ENCODE measurements around the gene TSHZ2.

TSHZ2 gene, protein sequence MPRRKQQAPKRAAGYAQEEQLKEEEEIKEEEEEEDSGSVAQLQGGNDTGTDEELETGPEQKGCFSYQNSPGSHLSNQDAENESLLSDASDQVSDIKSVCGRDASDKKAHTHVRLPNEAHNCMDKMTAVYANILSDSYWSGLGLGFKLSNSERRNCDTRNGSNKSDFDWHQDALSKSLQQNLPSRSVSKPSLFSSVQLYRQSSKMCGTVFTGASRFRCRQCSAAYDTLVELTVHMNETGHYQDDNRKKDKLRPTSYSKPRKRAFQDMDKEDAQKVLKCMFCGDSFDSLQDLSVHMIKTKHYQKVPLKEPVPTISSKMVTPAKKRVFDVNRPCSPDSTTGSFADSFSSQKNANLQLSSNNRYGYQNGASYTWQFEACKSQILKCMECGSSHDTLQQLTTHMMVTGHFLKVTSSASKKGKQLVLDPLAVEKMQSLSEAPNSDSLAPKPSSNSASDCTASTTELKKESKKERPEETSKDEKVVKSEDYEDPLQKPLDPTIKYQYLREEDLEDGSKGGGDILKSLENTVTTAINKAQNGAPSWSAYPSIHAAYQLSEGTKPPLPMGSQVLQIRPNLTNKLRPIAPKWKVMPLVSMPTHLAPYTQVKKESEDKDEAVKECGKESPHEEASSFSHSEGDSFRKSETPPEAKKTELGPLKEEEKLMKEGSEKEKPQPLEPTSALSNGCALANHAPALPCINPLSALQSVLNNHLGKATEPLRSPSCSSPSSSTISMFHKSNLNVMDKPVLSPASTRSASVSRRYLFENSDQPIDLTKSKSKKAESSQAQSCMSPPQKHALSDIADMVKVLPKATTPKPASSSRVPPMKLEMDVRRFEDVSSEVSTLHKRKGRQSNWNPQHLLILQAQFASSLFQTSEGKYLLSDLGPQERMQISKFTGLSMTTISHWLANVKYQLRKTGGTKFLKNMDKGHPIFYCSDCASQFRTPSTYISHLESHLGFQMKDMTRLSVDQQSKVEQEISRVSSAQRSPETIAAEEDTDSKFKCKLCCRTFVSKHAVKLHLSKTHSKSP (N-terminal part only)

DNA sequence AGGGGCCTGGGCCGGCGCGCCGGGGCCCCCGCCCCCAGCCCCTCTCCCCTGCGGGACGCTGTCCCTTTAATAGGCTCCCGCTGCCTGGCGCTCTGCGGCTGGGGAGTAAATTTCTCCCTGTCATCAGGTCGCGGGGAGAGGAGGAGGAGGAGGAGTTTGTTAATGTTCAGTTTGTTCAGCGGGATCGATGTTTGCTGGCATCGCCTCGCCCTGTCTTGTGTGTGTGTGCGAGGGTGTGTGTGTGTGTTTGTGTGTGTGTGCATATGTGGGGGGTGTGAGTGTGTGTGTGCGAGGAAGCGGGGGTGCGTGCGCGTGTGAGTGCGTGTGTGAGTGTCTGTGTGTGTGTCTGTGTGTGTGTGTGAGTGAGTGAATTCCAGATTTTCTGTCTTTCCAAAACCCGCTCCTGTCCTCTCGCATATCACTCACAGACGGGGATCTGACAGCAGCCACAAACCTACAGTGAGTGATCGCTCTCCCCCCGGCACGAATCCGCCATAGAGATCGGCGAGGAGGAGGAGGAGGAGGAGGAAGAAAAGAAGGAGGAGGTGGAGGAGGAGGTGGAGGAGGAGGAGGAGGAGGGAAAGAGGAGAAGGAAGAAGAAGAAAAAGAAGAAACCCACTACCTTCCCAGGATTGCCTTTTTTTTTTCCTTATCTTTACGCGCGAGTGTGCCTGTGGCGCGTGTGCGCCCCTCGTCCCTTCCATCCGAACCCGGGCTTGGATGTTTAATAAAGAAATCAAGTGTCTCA, at the start of gene TSHZ2:
TSS of gene TSHZ2 (plus strand) at position 169 of the 748 bp plus-strand sequence. CDS start 936 bp downstream, outside the sequence.
- TF ChIP-seq RAD21 (IDR thresholded peaks at IDR 0.05; ENCODE audit: low read depth) (no peak), YY1 (IDR thresholded peaks at IDR 0.05; ENCODE audit: low read depth) (no peak), NFIC (IDR thresholded peaks at IDR 0.05) (no peak)

DNA sequence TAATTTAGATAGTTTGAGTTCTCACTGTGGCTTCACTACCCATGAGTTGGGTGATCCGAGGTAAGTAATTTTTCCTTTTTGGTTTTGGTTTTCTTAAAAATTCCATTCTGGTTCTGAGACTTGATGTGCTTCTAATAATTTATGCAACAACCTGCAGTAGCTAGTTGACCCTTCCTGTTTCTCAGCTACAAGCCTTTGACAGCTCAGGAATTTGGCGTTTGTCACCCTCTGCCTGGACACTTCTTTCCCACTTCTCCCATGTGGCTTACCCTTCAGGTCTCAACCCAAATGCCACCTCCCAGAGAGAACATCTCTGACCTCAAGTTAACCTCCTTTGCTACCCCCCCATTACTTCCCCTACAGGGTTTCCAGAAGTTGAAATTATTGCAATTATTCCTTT, 49.7 kb upstream of the TSHZ2 start:
- TF ChIP-seq, protein P1, sequence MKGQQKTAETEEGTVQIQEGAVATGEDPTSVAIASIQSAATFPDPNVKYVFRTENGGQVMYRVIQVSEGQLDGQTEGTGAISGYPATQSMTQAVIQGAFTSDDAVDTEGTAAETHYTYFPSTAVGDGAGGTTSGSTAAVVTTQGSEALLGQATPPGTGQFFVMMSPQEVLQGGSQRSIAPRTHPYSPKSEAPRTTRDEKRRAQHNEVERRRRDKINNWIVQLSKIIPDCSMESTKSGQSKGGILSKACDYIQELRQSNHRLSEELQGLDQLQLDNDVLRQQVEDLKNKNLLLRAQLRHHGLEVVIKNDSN (IDR thresholded peaks at IDR 0.05) = no peak
- TF ChIP-seq RAD21 (IDR thresholded peaks at IDR 0.05; ENCODE audit: low read depth) = no peak
- no peak for TF ChIP-seq YY1 (IDR thresholded peaks at IDR 0.05; ENCODE audit: low read depth)

DNA sequence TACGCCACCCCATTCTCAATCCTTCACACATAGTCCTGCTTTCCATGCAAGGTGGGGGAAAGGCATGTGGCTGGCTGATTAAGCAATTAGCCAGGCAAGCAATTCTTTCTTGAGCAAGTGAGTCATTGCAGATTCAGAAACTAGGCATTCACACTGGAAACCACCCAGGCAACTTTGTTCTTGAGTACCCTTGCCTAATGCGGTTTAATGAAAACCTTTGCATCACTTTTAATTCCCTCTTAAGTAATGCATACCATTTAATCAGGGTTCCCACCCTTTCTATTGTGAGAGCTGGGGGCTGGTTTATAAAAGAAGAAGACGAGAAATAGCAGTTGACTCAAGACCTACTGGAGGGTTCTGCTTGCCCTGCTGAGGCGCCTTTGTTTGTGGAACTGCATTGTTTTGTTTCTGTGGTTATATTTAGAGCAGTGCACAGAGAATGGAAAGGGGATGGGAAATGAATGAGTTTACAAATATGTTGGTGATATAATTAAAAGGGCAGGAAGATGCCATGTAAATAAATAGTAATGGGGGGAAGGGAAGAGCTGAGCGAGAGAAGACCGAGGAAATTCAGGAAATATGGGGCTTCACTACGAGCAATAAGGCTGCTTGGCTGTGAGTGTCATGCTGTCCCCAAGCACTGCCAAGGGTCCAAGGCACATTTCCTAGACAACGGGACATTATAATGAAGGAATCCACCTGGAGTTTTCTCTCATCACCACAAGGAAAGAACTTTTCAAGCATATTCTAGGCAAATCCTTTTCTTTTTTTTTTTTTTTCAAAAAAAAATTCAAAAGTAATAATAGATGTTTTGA, 48.8 kb upstream of the TSHZ2 start:
- TF ChIP-seq ZBTB7A (IDR thresholded peaks at IDR 0.05; ENCODE audit: low read depth) (no peak), CEBPB (IDR thresholded peaks at IDR 0.05) (no peak), TAF1 (IDR thresholded peaks at IDR 0.05; ENCODE audit: low read depth) (no peak)
- TF ChIP-seq, protein P2, sequence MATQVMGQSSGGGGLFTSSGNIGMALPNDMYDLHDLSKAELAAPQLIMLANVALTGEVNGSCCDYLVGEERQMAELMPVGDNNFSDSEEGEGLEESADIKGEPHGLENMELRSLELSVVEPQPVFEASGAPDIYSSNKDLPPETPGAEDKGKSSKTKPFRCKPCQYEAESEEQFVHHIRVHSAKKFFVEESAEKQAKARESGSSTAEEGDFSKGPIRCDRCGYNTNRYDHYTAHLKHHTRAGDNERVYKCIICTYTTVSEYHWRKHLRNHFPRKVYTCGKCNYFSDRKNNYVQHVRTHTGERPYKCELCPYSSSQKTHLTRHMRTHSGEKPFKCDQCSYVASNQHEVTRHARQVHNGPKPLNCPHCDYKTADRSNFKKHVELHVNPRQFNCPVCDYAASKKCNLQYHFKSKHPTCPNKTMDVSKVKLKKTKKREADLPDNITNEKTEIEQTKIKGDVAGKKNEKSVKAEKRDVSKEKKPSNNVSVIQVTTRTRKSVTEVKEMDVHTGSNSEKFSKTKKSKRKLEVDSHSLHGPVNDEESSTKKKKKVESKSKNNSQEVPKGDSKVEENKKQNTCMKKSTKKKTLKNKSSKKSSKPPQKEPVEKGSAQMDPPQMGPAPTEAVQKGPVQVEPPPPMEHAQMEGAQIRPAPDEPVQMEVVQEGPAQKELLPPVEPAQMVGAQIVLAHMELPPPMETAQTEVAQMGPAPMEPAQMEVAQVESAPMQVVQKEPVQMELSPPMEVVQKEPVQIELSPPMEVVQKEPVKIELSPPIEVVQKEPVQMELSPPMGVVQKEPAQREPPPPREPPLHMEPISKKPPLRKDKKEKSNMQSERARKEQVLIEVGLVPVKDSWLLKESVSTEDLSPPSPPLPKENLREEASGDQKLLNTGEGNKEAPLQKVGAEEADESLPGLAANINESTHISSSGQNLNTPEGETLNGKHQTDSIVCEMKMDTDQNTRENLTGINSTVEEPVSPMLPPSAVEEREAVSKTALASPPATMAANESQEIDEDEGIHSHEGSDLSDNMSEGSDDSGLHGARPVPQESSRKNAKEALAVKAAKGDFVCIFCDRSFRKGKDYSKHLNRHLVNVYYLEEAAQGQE (IDR thresholded peaks at IDR 0.05; ENCODE audit: low read depth) = no peak
- TF ChIP-seq, protein P3, sequence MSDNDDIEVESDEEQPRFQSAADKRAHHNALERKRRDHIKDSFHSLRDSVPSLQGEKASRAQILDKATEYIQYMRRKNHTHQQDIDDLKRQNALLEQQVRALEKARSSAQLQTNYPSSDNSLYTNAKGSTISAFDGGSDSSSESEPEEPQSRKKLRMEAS (IDR thresholded peaks at IDR 0.05) = no peak

DNA sequence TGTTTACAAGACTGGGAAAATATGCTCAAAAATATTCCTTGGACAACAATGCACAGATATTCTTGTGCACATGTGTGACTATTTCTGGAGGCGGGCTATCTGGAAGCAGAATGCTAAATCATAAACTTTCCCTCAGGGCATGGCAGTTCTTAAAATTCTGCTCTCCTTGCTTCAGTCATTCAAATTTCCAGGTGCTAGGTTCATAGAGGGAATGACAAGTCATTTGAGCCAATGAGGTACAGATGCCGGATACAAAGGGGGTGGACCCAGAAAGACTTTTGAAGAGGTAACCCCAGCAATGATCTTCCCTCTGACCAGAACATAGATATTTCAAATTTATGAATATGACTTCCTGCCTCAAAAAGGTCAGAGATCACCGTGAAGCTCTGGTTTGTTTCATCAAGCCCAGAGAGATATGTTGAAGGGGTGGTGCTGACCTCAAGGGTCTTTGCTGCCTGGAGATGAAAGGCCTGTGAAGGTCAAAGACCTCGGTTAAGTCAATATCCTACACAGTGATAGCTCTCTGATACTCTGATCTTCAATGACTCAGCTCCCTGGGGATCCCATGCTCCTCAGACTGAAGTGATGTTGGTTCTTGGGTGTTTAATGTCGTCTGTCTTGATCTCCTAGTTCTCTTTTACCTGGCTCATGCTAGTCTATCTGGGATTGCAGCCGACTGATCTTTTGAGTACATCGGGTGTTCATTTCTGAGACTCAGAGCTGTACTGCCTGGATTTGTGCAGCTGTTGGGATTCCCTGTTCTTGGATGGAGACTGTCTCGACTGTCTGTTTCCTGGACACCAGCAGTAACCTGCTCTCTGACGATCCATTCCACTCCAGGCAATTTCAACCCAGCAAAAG, 47.5 kb upstream of the TSHZ2 start:
- TF ChIP-seq TAF1 (IDR thresholded peaks at IDR 0.05; ENCODE audit: low read depth) (no peak), FOXM1 (IDR thresholded peaks at IDR 0.05; ENCODE audit: borderline replicate concordance, low read depth) (no peak), CEBPB (IDR thresholded peaks at IDR 0.05) (no peak), YY1 (IDR thresholded peaks at IDR 0.05; ENCODE audit: low read depth) (no peak), EGR1 (IDR thresholded peaks at IDR 0.05) (no peak), EP300 (IDR thresholded peaks at IDR 0.05; ENCODE audit: borderline replicate concordance) (no peak), NFIC (IDR thresholded peaks at IDR 0.05) (no peak), RAD21 (IDR thresholded peaks at IDR 0.05; ENCODE audit: low read depth) (no peak), ZBTB7A (IDR thresholded peaks at IDR 0.05; ENCODE audit: low read depth) (no peak), TCF12 (IDR thresholded peaks at IDR 0.05; ENCODE audit: low read depth) (no peak), TEAD4 (IDR thresholded peaks at IDR 0.05) (no peak)
- TF ChIP-seq, protein P2 (IDR thresholded peaks at IDR 0.05; ENCODE audit: low read depth) = no peak
- TF ChIP-seq, protein P1 (IDR thresholded peaks at IDR 0.05) = no peak
- TF ChIP-seq, protein P3 (IDR thresholded peaks at IDR 0.05) = no peak

Measured in Ishikawa (cell line).